ENCODE results near the gene EFEMP2.

EFEMP2 gene

GRCh38 chr11:65821107-65821506 is 51.5 kb downstream of the EFEMP2 start:
- H3K9me3 Mint-ChIP-seq, result no peaks in the 10 kb centered on the region
- H3K27ac Mint-ChIP-seq, result no peak overlapping the region
- no peaks in the 10 kb centered on the region for H3K36me3 Mint-ChIP-seq (ENCODE audit: low read depth)
- H3K27me3 Mint-ChIP-seq, result no peaks in the 10 kb centered on the region
- H3K4me1 Mint-ChIP-seq (ENCODE audit: low read depth), result peaks cover 18% of the 10 kb centered on the region
- no peak overlapping the region for H3K4me3 Mint-ChIP-seq

DNA sequence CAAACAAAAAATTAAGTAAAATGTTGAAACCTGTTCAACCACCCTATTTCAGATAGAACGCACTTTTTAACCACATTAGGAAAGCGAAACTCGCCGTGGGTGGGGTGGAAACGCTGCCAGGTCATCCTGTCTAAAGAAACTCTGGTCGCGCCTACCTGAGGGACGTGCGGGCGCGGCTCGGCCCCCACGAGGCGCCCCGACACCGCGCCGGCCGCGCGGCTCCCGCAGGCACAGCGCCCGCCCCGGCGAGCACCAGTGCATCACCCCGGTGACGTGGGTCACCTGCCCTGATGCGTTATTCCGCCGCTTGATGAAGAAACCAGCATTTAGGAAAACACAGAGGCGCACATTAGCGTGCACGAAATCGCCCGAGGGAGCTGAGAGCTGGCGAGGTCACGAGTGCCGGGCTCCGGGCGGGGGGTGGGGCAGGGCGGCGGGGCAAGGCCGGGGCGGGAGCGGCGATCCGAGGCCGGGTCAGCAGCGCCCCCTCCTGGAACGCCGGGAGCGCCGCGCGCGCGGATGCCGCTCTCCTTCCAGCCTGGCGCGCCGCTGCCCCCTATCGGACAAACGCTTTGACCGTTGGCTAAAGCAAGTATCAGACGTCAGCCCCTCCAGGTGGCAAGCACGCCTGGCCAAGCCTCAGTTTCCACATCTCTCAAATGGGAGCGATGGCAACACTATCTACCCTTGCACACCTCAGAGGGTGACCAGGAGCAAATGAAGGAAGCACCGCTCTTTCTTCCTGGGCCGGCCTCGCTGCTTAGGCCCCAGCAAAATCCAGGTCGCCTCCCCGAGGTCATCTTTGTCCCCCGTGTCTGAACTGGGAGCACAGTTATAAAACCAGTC is 54.5 kb downstream of the EFEMP2 start:
- Mint-ChIP-seq H3K4me1 (ENCODE audit: low read depth) (peaks cover 18% of the 10 kb centered on the region), H3K27me3 (no peaks in the 10 kb centered on the region), H3K27ac (peak overlapping the region; percentile 88), H3K36me3 (ENCODE audit: low read depth) (no peaks in the 10 kb centered on the region), H3K4me3 (peak overlapping the region; percentile 83), H3K9me3 (no peaks in the 10 kb centered on the region)

GRCh38 chr11:65817312-65817834 is 55.2 kb downstream of the EFEMP2 start:
- H3K27me3 Mint-ChIP-seq, result no peaks in the 10 kb centered on the region
- peak overlapping the region; percentile 88 for H3K27ac Mint-ChIP-seq
- peaks cover 18% of the 10 kb centered on the region for H3K4me1 Mint-ChIP-seq (ENCODE audit: low read depth)
- no peaks in the 10 kb centered on the region for H3K9me3 Mint-ChIP-seq
- peak overlapping the region; percentile 83 for H3K4me3 Mint-ChIP-seq
- no peaks in the 10 kb centered on the region for H3K36me3 Mint-ChIP-seq (ENCODE audit: low read depth)

DNA sequence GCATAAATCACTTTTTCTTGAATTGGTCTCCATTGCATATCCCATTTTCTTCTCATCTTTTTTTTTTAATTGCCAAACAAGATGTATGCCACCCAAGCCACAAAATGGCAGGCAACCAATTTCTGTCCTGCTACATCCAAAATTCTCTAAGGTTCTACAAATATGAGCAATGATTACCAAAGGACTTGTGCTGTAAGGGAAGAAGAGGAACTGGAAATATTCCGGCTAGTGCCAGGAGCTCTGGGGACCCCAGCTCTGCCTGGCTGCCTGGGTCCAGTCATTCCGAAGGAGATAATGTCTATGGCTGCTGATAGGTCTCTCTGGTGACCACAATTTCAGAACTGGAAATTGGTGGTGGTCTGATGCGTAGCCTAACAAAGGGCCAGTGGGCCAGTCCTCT is 55.9 kb downstream of the EFEMP2 start:
- Mint-ChIP-seq H3K4me1 (ENCODE audit: low read depth) (peaks cover 18% of the 10 kb centered on the region), H3K36me3 (ENCODE audit: low read depth) (no peaks in the 10 kb centered on the region), H3K9me3 (no peaks in the 10 kb centered on the region), H3K4me3 (peak overlapping the region; percentile 83), H3K27ac (no peak overlapping the region), H3K27me3 (no peaks in the 10 kb centered on the region)
